Measurements from ENCODE around the gene FDXR. TPM values are rescaled to one million over a fixed set of nuclear protein-coding genes. Genes with fewer than 3 reads are reported as not detected.

The FDXR gene
- total RNA-seq, 1 donor from 2014 or later, result 34.2 TPM

GRCh38 chr17:74921026-74921681 is 48.4 kb upstream of the FDXR start:
- Histone ChIP-seq H3K27ac (ENCODE audit: low read depth, low read length) (no peak overlapping the region), H2AFZ (ENCODE audit: low read depth, low read length) (no peak overlapping the region), H3K4me1 (ENCODE audit: insufficient read depth, low read length) (no peaks in the 10 kb centered on the region), H3K9me3 (ENCODE audit: insufficient read depth, low read depth, low read length) (no peaks in the 10 kb centered on the region), H3K9ac (ENCODE audit: low read length) (no peak overlapping the region), H3K36me3 (ENCODE audit: insufficient read depth, low read length) (no peaks in the 10 kb centered on the region), H3K27me3 (ENCODE audit: insufficient read depth, low read length) (peaks cover 42% of the 10 kb centered on the region), H3K4me3 (ENCODE audit: insufficient read depth, low read depth, low read length) (no peak overlapping the region), H3K4me2 (ENCODE audit: low read length) (no peak overlapping the region), H4K20me1 (ENCODE audit: insufficient read depth, low read length) (no peaks in the 10 kb centered on the region), H3K79me2 (ENCODE audit: insufficient read depth, low read length) (no peaks in the 10 kb centered on the region)
- Mint-ChIP-seq H3K27me3 (ENCODE audit: low read depth, unreplicated experiment) (peaks cover 47% of the 10 kb centered on the region), H3K4me3 (ENCODE audit: unreplicated experiment) (no peak overlapping the region), H3K27ac (ENCODE audit: unreplicated experiment) (no peak overlapping the region), H3K36me3 (ENCODE audit: low read depth, unreplicated experiment) (no peaks in the 10 kb centered on the region), H3K4me1 (ENCODE audit: low read depth, unreplicated experiment) (no peaks in the 10 kb centered on the region), H3K9me3 (ENCODE audit: unreplicated experiment) (peaks cover 5% of the 10 kb centered on the region)
- DNase-seq (ENCODE audit: low read depth) (no peak), FAIRE-seq (no peak)
- no peak for TF ChIP-seq EZH2 (IDR thresholded peaks at IDR 0.05; ENCODE audit: insufficient read depth, low read length)
- TF ChIP-seq CTCF (IDR thresholded peaks at IDR 0.05; ENCODE audit: insufficient read depth, low read depth, low read length), result no peak

GRCh38 chr17:74920642-74921025 is 47.8 kb upstream of the FDXR start:
- no peaks in the 10 kb centered on the region for H3K4me1 Mint-ChIP-seq (ENCODE audit: low read depth, unreplicated experiment)
- H3K4me1 ChIP-seq (ENCODE audit: insufficient read depth, low read length), result no peaks in the 10 kb centered on the region
- H3K36me3 Mint-ChIP-seq (ENCODE audit: low read depth, unreplicated experiment), result no peaks in the 10 kb centered on the region
- peaks cover 44% of the 10 kb centered on the region for H3K27me3 Mint-ChIP-seq (ENCODE audit: low read depth, unreplicated experiment)
- H3K79me2 ChIP-seq (ENCODE audit: insufficient read depth, low read length), result no peaks in the 10 kb centered on the region
- H3K9me3 ChIP-seq (ENCODE audit: insufficient read depth, low read depth, low read length), result no peaks in the 10 kb centered on the region
- TF ChIP-seq EZH2 (IDR thresholded peaks at IDR 0.05; ENCODE audit: insufficient read depth, low read length) (no peak), CTCF (IDR thresholded peaks at IDR 0.05; ENCODE audit: insufficient read depth, low read depth, low read length) (no peak)
- H3K27ac Mint-ChIP-seq (ENCODE audit: unreplicated experiment), result no peak overlapping the region
- H3K9ac ChIP-seq (ENCODE audit: low read length), result no peak overlapping the region
- no peak overlapping the region for H3K27ac ChIP-seq (ENCODE audit: low read depth, low read length)
- H3K4me3 ChIP-seq (ENCODE audit: insufficient read depth, low read depth, low read length), result no peak overlapping the region
- peaks cover 37% of the 10 kb centered on the region for H3K27me3 ChIP-seq (ENCODE audit: insufficient read depth, low read length)
- H4K20me1 ChIP-seq (ENCODE audit: insufficient read depth, low read length), result no peaks in the 10 kb centered on the region
- FAIRE-seq (no peak), DNase-seq (ENCODE audit: low read depth) (no peak)
- no peak overlapping the region for H3K4me3 Mint-ChIP-seq (ENCODE audit: unreplicated experiment)
- H3K4me2 ChIP-seq (ENCODE audit: low read length), result no peak overlapping the region
- H3K36me3 ChIP-seq (ENCODE audit: insufficient read depth, low read length), result no peaks in the 10 kb centered on the region
- peaks cover 3% of the 10 kb centered on the region for H3K9me3 Mint-ChIP-seq (ENCODE audit: unreplicated experiment)
- no peak overlapping the region for H2AFZ ChIP-seq (ENCODE audit: low read depth, low read length)

GRCh38 chr17:74920306-74920620 is 47.5 kb upstream of the FDXR start:
- Mint-ChIP-seq H3K27ac (ENCODE audit: unreplicated experiment) (no peak overlapping the region), H3K27me3 (ENCODE audit: low read depth, unreplicated experiment) (peaks cover 41% of the 10 kb centered on the region), H3K4me1 (ENCODE audit: low read depth, unreplicated experiment) (no peaks in the 10 kb centered on the region), H3K36me3 (ENCODE audit: low read depth, unreplicated experiment) (no peaks in the 10 kb centered on the region), H3K9me3 (ENCODE audit: unreplicated experiment) (peaks cover 1% of the 10 kb centered on the region), H3K4me3 (ENCODE audit: unreplicated experiment) (no peak overlapping the region)
- no peak overlapping the region for H3K4me3 ChIP-seq (ENCODE audit: insufficient read depth, low read depth, low read length)
- no peak overlapping the region for H3K9ac ChIP-seq (ENCODE audit: low read length)
- no peaks in the 10 kb centered on the region for H3K79me2 ChIP-seq (ENCODE audit: insufficient read depth, low read length)
- H3K27ac ChIP-seq (ENCODE audit: low read depth, low read length), result no peak overlapping the region
- no peak for DNase-seq (ENCODE audit: low read depth)
- H4K20me1 ChIP-seq (ENCODE audit: insufficient read depth, low read length), result no peaks in the 10 kb centered on the region
- TF ChIP-seq EZH2 (IDR thresholded peaks at IDR 0.05; ENCODE audit: insufficient read depth, low read length) (no peak), CTCF (IDR thresholded peaks at IDR 0.05; ENCODE audit: insufficient read depth, low read depth, low read length) (no peak)
- H3K36me3 ChIP-seq (ENCODE audit: insufficient read depth, low read length), result no peaks in the 10 kb centered on the region
- FAIRE-seq, result no peak
- no peak overlapping the region for H2AFZ ChIP-seq (ENCODE audit: low read depth, low read length)
- H3K9me3 ChIP-seq (ENCODE audit: insufficient read depth, low read depth, low read length), result no peaks in the 10 kb centered on the region
- no peak overlapping the region for H3K4me2 ChIP-seq (ENCODE audit: low read length)
- H3K4me1 ChIP-seq (ENCODE audit: insufficient read depth, low read length), result no peaks in the 10 kb centered on the region
- H3K27me3 ChIP-seq (ENCODE audit: insufficient read depth, low read length), result peaks cover 33% of the 10 kb centered on the region

Data from astrocyte (in vitro differentiated cells and primary cell).